ENCODE data around the gene CLEC18A. TPM values are rescaled to one million over a fixed set of nuclear protein-coding genes. Genes with fewer than 3 reads are reported as not detected.

Gene CLEC18A
- total and polyA plus RNA-seq, 2 of the 8 experiments (the other 6 are each of a cell fraction or from before 2014, with no cell fraction given): 1.3 to 1.4 TPM

DNA sequence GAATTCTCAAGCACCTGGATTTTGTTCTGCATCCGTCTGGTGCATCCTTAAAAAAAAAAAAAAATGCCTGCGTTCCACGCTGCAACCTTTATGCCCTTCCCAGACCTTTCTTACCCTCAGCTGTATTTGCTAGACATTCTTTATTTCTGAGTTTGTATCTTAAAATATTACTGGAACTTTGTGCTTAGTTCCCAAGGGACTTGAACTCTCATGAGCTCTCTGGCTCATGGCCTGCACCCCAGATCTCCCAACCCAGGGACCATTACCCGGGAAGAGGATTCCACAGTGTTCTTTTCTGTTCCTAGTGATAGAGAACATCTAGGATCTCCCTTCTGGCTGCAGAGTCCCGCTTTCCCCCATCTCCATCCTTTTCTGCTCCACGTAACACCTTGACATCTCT, 28.9 kb upstream of the CLEC18A start:
- Histone ChIP-seq H3K27ac (ENCODE audit: low read depth, low read length) (no peak overlapping the region), H4K8ac (ENCODE audit: extremely low read depth, insufficient read depth, low read length) (no peak overlapping the region), H3K23me2 (ENCODE audit: low read depth, low read length) (no peaks in the 10 kb centered on the region), H3K14ac (ENCODE audit: insufficient read length) (no peak overlapping the region), H3K4me2 (ENCODE audit: insufficient read depth in 1 of 2, low read depth in 2 of 2, low read length in 2 of 2) (no peak overlapping the region), H3K4me3 (ENCODE audit: extremely low read depth in 1 of 4, insufficient read depth in 2 of 4, low read depth in 3 of 4, low read length in 4 of 4) (no peak overlapping the region), H3K36me3 (ENCODE audit: control insufficient read depth in 2 of 4, insufficient read depth in 4 of 4, low read length in 3 of 4) (no peaks in the 10 kb centered on the region; a peak in 1 of 8 replicates), H2BK120ac (replicated peaks; ENCODE audit: low read depth, low read length) (no peak overlapping the region), H3K4ac (replicated peaks; ENCODE audit: insufficient read length, low read depth, low read length) (no peak overlapping the region), H3K4me1 (replicated peaks in 1 of 4; ENCODE audit: control insufficient read depth in 3 of 4, insufficient read depth in 4 of 4, low read length in 3 of 4) (peaks cover 5 to 11% (median 8%) of the 10 kb centered on the region in 4 experiments; a peak in 5 of 7 replicates), H3K56ac (replicated peaks; ENCODE audit: insufficient read length, low read depth, low read length) (no peak overlapping the region), H2BK20ac (ENCODE audit: low read length) (no peak overlapping the region), H4K91ac (replicated peaks; ENCODE audit: insufficient read length, low read length) (no peak overlapping the region), H3K27me3 (replicated peaks in 1 of 4; ENCODE audit: control insufficient read depth in 3 of 4, extremely low read depth in 1 of 4, insufficient read depth in 3 of 4, low read length in 3 of 4) (no peaks in the 10 kb centered on the region), H3K79me2 (ENCODE audit: control insufficient read depth in 1 of 2, insufficient read depth in 2 of 2, low read length in 2 of 2) (no peaks in the 10 kb centered on the region), H4K20me1 (replicated peaks in 1 of 2; ENCODE audit: control insufficient read depth in 1 of 2, insufficient read depth in 2 of 2, low read length in 2 of 2) (no peaks in the 10 kb centered on the region), H2BK15ac (ENCODE audit: low read length) (no peak overlapping the region), H3K79me1 (ENCODE audit: low read depth, low read length) (no peaks in the 10 kb centered on the region; the same call in 1 of the 2 replicates), H3K23ac (ENCODE audit: insufficient read length) (no peak overlapping the region), H4K5ac (ENCODE audit: insufficient read length, low read depth, low read length) (no peak overlapping the region), H3K9me3 (ENCODE audit: insufficient read depth in 2 of 2, low read depth in 1 of 2, low read length in 1 of 2) (no peaks in the 10 kb centered on the region), H2BK5ac (ENCODE audit: low read depth, low read length) (no peak overlapping the region), H2BK12ac (ENCODE audit: low read depth, low read length) (no peak overlapping the region), H3K18ac (ENCODE audit: extremely low read depth, low read length) (no peak overlapping the region), H3K9ac (replicated peaks in 1 of 4; ENCODE audit: extremely low read depth in 1 of 4, low read depth in 3 of 4, low read length in 3 of 4) (no peak overlapping the region), H2AFZ (ENCODE audit: low read length) (no peak overlapping the region), H2AK5ac (ENCODE audit: low read depth, low read length) (no peak overlapping the region)
- DNase-seq (ENCODE audit: low read depth in 1 of 2, low spot score in 2 of 2) (no peak), FAIRE-seq (no peak)
- TF ChIP-seq SP4 (IDR thresholded peaks at IDR 0.05; ENCODE audit: low read length) (no peak), RBBP5 (IDR thresholded peaks at IDR 0.05; ENCODE audit: borderline replicate concordance, low read depth, low read length) (no peak)
- whole genome bisulfite sequencing, 2 experiments (ENCODE audit: extremely low coverage in 1 of 2, insufficient coverage in 1 of 2, insufficient read length in 1 of 2, insufficient replicate concordance in 2 of 2, low coverage in 1 of 2, low lambda C conversion rate in 2 of 2, missing lambda C conversion rate in 1 of 2): 93% methylated on average over 6 of the region's 6 CpGs; no CpG with 5 or more reads in 1 of the 2 experiments
- CTCF ChIA-PET (ENCODE audit: partially characterized antibody): no interaction called here
- POLR2A ChIA-PET (ENCODE audit: partially characterized antibody): no interaction called here

Data from H1 (cell line).